H1 (cell line): Measurements from ENCODE around the gene TMPRSS13. TPM values are rescaled to one million over a fixed set of nuclear protein-coding genes. Genes with fewer than 3 reads are reported as not detected.

Source experiments
- CTCF ChIA-PET: fragments of 300-600 bp; sonication (Branson Sonifier 250); formaldehyde crosslinking; loops from one replicate; lab custom pipeline; 2021; ENCODE audit not compliant: partially characterized antibody; lab: Charles Lee
- POLR2A ChIA-PET: fragments of 300-600 bp; sonication (Branson Sonifier 250); formaldehyde crosslinking; loops from one replicate; lab custom pipeline; 2021; ENCODE audit warnings: inconsistent platforms; ENCODE audit not compliant: partially characterized antibody; lab: Charles Lee
- DNase-seq, 2 experiments: peaks; one replicate each; pipeline versions ENCODE4 v3.0.0 to v3.0.0-alpha.2; 2010 to 2022; ENCODE audit warnings: low spot score in 2 of 2, low read depth in 1 of 2, mixed read lengths in 1 of 2
- FAIRE-seq: peaks from 2 replicates; lab custom pipeline; 2011; peaks lifted over from hg19 to GRCh38; lab: Jason Lieb, UNC
- H2AFZ ChIP-seq: 2 replicates; pipeline ENCODE4 v1.8.1; 2012; ENCODE audit warnings: low read length, inconsistent platforms
- H2AK5ac ChIP-seq: 2 replicates; pipeline ENCODE4 v1.6.1; 2013; ENCODE audit warnings: low read depth, low read length
- H2BK120ac ChIP-seq: replicated peaks from 2 replicates; pipeline ENCODE3; 2013; ENCODE audit warnings: low read depth, low read length, inconsistent platforms
- H2BK12ac ChIP-seq: 2 replicates; pipeline ENCODE4 v1.6.1; 2013; ENCODE audit warnings: low read depth, low read length
- H2BK15ac ChIP-seq: 2 replicates; pipeline ENCODE4 v1.6.1; 2013; ENCODE audit warnings: low read length
- H2BK20ac ChIP-seq: 2 replicates; pipeline ENCODE4 v1.6.1; 2013; ENCODE audit warnings: low read length
- H2BK5ac ChIP-seq: 2 replicates; pipeline ENCODE4 v1.6.1; 2013; ENCODE audit warnings: low read depth, low read length
- H3K14ac ChIP-seq: 2 replicates; pipeline ENCODE4 v1.6.1; 2013; ENCODE audit warnings: inconsistent platforms; ENCODE audit not compliant: insufficient read length
- H3K18ac ChIP-seq: 2 replicates; pipeline ENCODE4 v1.6.1; 2013; ENCODE audit warnings: low read length; ENCODE audit errors: extremely low read depth
- H3K23ac ChIP-seq: 2 replicates; pipeline ENCODE4 v1.6.1; 2013; ENCODE audit warnings: inconsistent platforms; ENCODE audit not compliant: insufficient read length
- H3K23me2 ChIP-seq: 2 replicates; pipeline ENCODE4 v1.6.1; 2013; ENCODE audit warnings: low read depth, low read length
- H3K27ac ChIP-seq: 2 replicates; pipeline ENCODE4 v1.6.1; 2011; ENCODE audit warnings: low read depth, low read length, inconsistent platforms
- H3K27me3 ChIP-seq, 4 experiments: replicated peaks in 1 of 4; 1 replicate in 1 of 4; 2 replicates in 3 of 4; pipeline versions ENCODE4 v1.6.1 to v1.8.1; 2011 to 2013; ENCODE audit warnings: low read length in 3 of 4, mild to moderate bottlenecking in 3 of 4, inconsistent platforms in 2 of 4, mixed read lengths in 2 of 4, moderate library complexity in 1 of 4; ENCODE audit not compliant: control insufficient read depth in 3 of 4, insufficient read depth in 3 of 4; ENCODE audit errors: extremely low read depth in 1 of 4
- H3K36me3 ChIP-seq, 4 experiments: 2 replicates each; pipeline versions ENCODE4 v1.6.1 to v1.8.1; 2011 to 2013; ENCODE audit warnings: mild to moderate bottlenecking in 4 of 4, low read length in 3 of 4, moderate library complexity in 2 of 4, control low read depth in 1 of 4, inconsistent platforms in 1 of 4; ENCODE audit not compliant: insufficient read depth in 4 of 4, control insufficient read depth in 2 of 4
- H3K4ac ChIP-seq: replicated peaks from 2 replicates; pipeline ENCODE3; 2013; ENCODE audit warnings: low read length, low read depth, mixed read lengths, inconsistent platforms; ENCODE audit not compliant: insufficient read length
- H3K4me1 ChIP-seq, 4 experiments: replicated peaks in 1 of 4; 1 replicate in 1 of 4; 2 replicates in 3 of 4; pipeline versions ENCODE4 v1.6.1 to v1.8.1; 2011 to 2013; ENCODE audit warnings: low read length in 3 of 4, inconsistent platforms in 2 of 4, mixed read lengths in 1 of 4; ENCODE audit not compliant: insufficient read depth in 4 of 4, control insufficient read depth in 3 of 4
- H3K4me2 ChIP-seq, 2 experiments: 2 replicates each; pipeline versions ENCODE4 v1.6.1 to v1.8.1; 2011 to 2013; ENCODE audit warnings: low read depth in 2 of 2, low read length in 2 of 2, control low read depth in 1 of 2, inconsistent platforms in 1 of 2, mild to moderate bottlenecking in 1 of 2; ENCODE audit not compliant: insufficient read depth in 1 of 2
- H3K4me3 ChIP-seq, 4 experiments: fragments of 200-600, 300-600 bp in 1 of 4; sonication (generic), shearing (Covaris generic), sonication (Bioruptor Twin) in 1 of 4; 2 replicates each; pipeline versions ENCODE4 v1.5.1 to v1.8.1; 2011 to 2016; ENCODE audit warnings: low read length in 4 of 4, low read depth in 3 of 4, control low read depth in 2 of 4, inconsistent platforms in 2 of 4, mild to moderate bottlenecking in 2 of 4, mixed read lengths in 1 of 4, moderate library complexity in 1 of 4; ENCODE audit not compliant: insufficient read depth in 2 of 4; ENCODE audit errors: extremely low read depth in 1 of 4
- H3K56ac ChIP-seq: replicated peaks from 2 replicates; pipeline ENCODE3; 2013; ENCODE audit warnings: low read depth, mild to moderate bottlenecking, mixed read lengths, low read length, inconsistent platforms; ENCODE audit not compliant: insufficient read length
- H3K79me1 ChIP-seq: 2 replicates; pipeline ENCODE4 v1.6.1; 2013; ENCODE audit warnings: low read depth, low read length, control low read depth
- H3K79me2 ChIP-seq, 2 experiments: 2 replicates each; pipeline versions ENCODE4 v1.6.1 to v1.8.1; 2012 to 2013; ENCODE audit warnings: low read length in 2 of 2, mild to moderate bottlenecking in 2 of 2, inconsistent platforms in 1 of 2; ENCODE audit not compliant: insufficient read depth in 2 of 2, control insufficient read depth in 1 of 2
- H3K9ac ChIP-seq, 4 experiments: replicated peaks in 1 of 4; 1 replicate in 1 of 4; 2 replicates in 3 of 4; pipeline versions ENCODE4 v1.6.1 to v1.8.1; 2011 to 2013; ENCODE audit warnings: low read depth in 3 of 4, low read length in 3 of 4, control low read depth in 2 of 4, mild to moderate bottlenecking in 2 of 4, moderate library complexity in 2 of 4, inconsistent platforms in 1 of 4; ENCODE audit errors: extremely low read depth in 1 of 4
- H3K9me3 ChIP-seq, 2 experiments: 2 replicates each; pipeline versions ENCODE4 v1.6.1 to v1.8.1; 2012 to 2013; ENCODE audit warnings: mild to moderate bottlenecking in 2 of 2, moderate library complexity in 2 of 2, control low read depth in 1 of 2, inconsistent platforms in 1 of 2, low read depth in 1 of 2, low read length in 1 of 2, mixed read lengths in 1 of 2; ENCODE audit not compliant: insufficient read depth in 2 of 2
- H4K20me1 ChIP-seq, 2 experiments: replicated peaks in 1 of 2; 2 replicates each; pipeline versions ENCODE3 to v1.8.1; 2011 to 2013; ENCODE audit warnings: inconsistent platforms in 2 of 2, low read length in 2 of 2, mild to moderate bottlenecking in 1 of 2; ENCODE audit not compliant: insufficient read depth in 2 of 2, control insufficient read depth in 1 of 2
- H4K5ac ChIP-seq: 2 replicates; pipeline ENCODE4 v1.6.1; 2013; ENCODE audit warnings: low read length, low read depth, mixed read lengths, inconsistent platforms; ENCODE audit not compliant: insufficient read length
- H4K8ac ChIP-seq: 2 replicates; pipeline ENCODE4 v1.8.0; 2013; ENCODE audit warnings: mild to moderate bottlenecking, moderate library complexity, low read length, inconsistent platforms; ENCODE audit not compliant: insufficient read depth; ENCODE audit errors: extremely low read depth
- H4K91ac ChIP-seq: replicated peaks from 2 replicates; pipeline ENCODE3; 2013; ENCODE audit warnings: low read length, mixed read lengths, inconsistent platforms; ENCODE audit not compliant: insufficient read length
- BRCA1 ChIP-seq: IDR thresholded peaks from 2 replicates; pipeline ENCODE4 v1.6.1; 2012; ENCODE audit warnings: low read depth, low read length, improper control_type of control experiment
- CHD1 ChIP-seq: IDR thresholded peaks from 2 replicates; pipeline ENCODE4 v1.6.1; 2012; ENCODE audit warnings: low read depth, low read length, improper control_type of control experiment
- FOSL1 ChIP-seq: IDR thresholded peaks from 2 replicates; pipeline ENCODE4 v1.6.1; 2011; ENCODE audit warnings: mild to moderate bottlenecking, low read depth, low read length, moderate library complexity; ENCODE audit not compliant: insufficient read depth
- HDAC2 ChIP-seq, 2 experiments: fragments of 300-600 bp in 1 of 2; sonication (generic) in 1 of 2; IDR thresholded peaks; 2 replicates each; pipeline ENCODE4 v1.6.1; 2011 to 2012; ENCODE audit warnings: low read depth in 2 of 2, low read length in 2 of 2, mild to moderate bottlenecking in 2 of 2, moderate library complexity in 2 of 2, borderline replicate concordance in 1 of 2, inconsistent platforms in 1 of 2
- HDAC6 ChIP-seq: IDR thresholded peaks from one replicate; pipeline ENCODE4 v1.7.1; 2012; ENCODE audit warnings: low read depth, mild to moderate bottlenecking, inconsistent platforms, low read length, moderate library complexity
- JUND ChIP-seq: IDR thresholded peaks from 2 replicates; pipeline ENCODE4 v1.6.1; 2011; ENCODE audit warnings: mild to moderate bottlenecking, improper control_type of control experiment, low read length
- KDM5A ChIP-seq: fragments of 200-600 bp; IDR thresholded peaks from 2 replicates; pipeline ENCODE4 v1.7.1; 2012; ENCODE audit warnings: mild to moderate bottlenecking, low read length, inconsistent platforms, mixed read lengths
- PHF8 ChIP-seq: fragments of 200-600 bp; sonication (generic); conservative IDR thresholded peaks from 2 replicates; pipeline ENCODE4 v1.7.1; 2012; ENCODE audit warnings: low read depth, mild to moderate bottlenecking, inconsistent platforms, low read length, moderate library complexity
- POLR2AphosphoS5 ChIP-seq: IDR thresholded peaks from 2 replicates; pipeline ENCODE4 v1.6.1; 2011; ENCODE audit warnings: low read depth, low read length
- SP2 ChIP-seq: IDR thresholded peaks from 2 replicates; pipeline ENCODE4 v1.6.1; 2012; ENCODE audit warnings: mild to moderate bottlenecking, low read length, inconsistent platforms
- SP4 ChIP-seq: IDR thresholded peaks from 2 replicates; pipeline ENCODE4 v1.6.1; 2012; ENCODE audit warnings: low read length, inconsistent platforms
- TBP ChIP-seq: IDR thresholded peaks from 2 replicates; pipeline ENCODE4 v1.6.1; 2011; ENCODE audit warnings: low read depth, low read length, improper control_type of control experiment
- TCF12 ChIP-seq: IDR thresholded peaks from 2 replicates; pipeline ENCODE4 v1.6.1; 2011; ENCODE audit warnings: low read depth, mild to moderate bottlenecking, low read length
- WGBS, 2 experiments: shearing (Covaris generic) in 1 of 2; methylation state at CpG; one replicate each; pipeline versions ENCODE4 v1.1.6 to v1.1.7; 2013 to 2015; ENCODE audit warnings: low lambda C conversion rate in 2 of 2, mixed read lengths in 2 of 2, inconsistent platforms in 1 of 2, low coverage in 1 of 2, missing lambda C conversion rate in 1 of 2; ENCODE audit not compliant: insufficient replicate concordance in 2 of 2, insufficient coverage in 1 of 2, insufficient read length in 1 of 2; ENCODE audit errors: extremely low coverage in 1 of 2, missing lambda C conversion rate in 1 of 2; 5-methylcytosine and 5-hydroxymethylcytosine counted together
- polyA plus RNA-seq, 7 experiments: library from polyadenylated mRNA; depleted of rRNA in 3 of 7; stranded (reverse) in 5 of 7; unstranded in 2 of 7; fragments of >200 nt in 5 of 7; fragments of 200-250 nt in 2 of 7; gene quantifications; 1 replicate in 5 of 7; 2 replicates in 1 of 7; 4 replicates in 1 of 7; pipeline versions ENCODE4 v1.2.1 to v1.2.3, GENCODE V29; 2011 to 2013; ENCODE audit warnings: missing spikeins in 2 of 7, mixed read lengths in 2 of 7
- total RNA-seq: library from RNA; stranded (reverse); fragmentation: NEBNext Ultra II Directional; extraction: Animal tissue kit (Norgen Biotek cat#: 25700); gene quantifications from 2 replicates; pipeline ENCODE4 v1.2.1, GENCODE V29; 2021
- TF ChIP-seq, protein P1 (sequence below): IDR thresholded peaks from 2 replicates; pipeline ENCODE4 v1.6.1; 2012; ENCODE audit warnings: inconsistent platforms
- TF ChIP-seq, protein P2 (sequence below): IDR thresholded peaks from 2 replicates; pipeline ENCODE4 v1.6.1; 2011; ENCODE audit warnings: low read depth, mild to moderate bottlenecking, low read length; ENCODE audit not compliant: insufficient read depth

TMPRSS13 gene
- total and polyA plus RNA-seq, 2 of the 8 experiments (the other 6 are each of a cell fraction or from before 2014, with no cell fraction given): 0.61 to 0.79 TPM

DNA sequence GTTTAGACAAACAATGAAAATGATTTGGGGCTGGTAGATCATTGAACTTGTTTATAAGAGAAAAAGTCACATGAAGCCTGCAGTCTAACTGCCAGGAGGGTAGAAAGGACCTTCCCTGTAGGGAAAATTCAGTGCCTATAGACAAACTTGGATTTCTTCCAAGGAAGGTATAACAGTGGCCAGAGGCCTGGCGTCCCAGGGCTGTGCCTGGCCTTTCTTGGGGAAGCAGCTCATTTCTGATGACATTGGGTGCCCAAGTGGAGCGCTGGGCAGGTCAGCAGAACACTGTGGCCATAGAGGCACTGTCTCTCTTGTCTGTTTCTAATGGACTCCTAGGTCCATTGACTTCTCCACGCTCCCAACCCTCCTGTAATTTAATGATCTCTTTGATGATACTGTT is 46.1 kb downstream of the TMPRSS13 start:
- Histone ChIP-seq H3K36me3 (no peaks in the 10 kb centered on the region), H3K14ac (no peak overlapping the region), H3K79me1 (no peaks in the 10 kb centered on the region), H3K9me3 (no peaks in the 10 kb centered on the region), H3K27me3 (peaks cover 0 to 8% (median 2%) of the 10 kb centered on the region in 4 experiments; a peak in 3 of 7 replicates), H2BK20ac (no peak overlapping the region), H4K20me1 (no peaks in the 10 kb centered on the region), H4K91ac (no peak overlapping the region), H3K4ac (no peak overlapping the region), H3K27ac (no peak overlapping the region), H2AK5ac (no peak overlapping the region), H3K56ac (no peak overlapping the region), H2BK12ac (no peak overlapping the region), H2BK120ac (no peak overlapping the region), H3K79me2 (no peaks in the 10 kb centered on the region), H2BK5ac (no peak overlapping the region), H3K4me3 (no peak overlapping the region), H2BK15ac (no peak overlapping the region), H3K23me2 (no peaks in the 10 kb centered on the region), H4K5ac (no peak overlapping the region), H3K18ac (no peak overlapping the region), H2AFZ (no peak overlapping the region), H4K8ac (no peak overlapping the region), H3K4me1 (peaks cover 0 to 11% (median 2%) of the 10 kb centered on the region in 4 experiments; a peak in 3 of 7 replicates), H3K9ac (no peak overlapping the region), H3K23ac (no peak overlapping the region), H3K4me2 (no peak overlapping the region)
- WGBS, 2 experiments: 86% methylated on average over 3 of the region's 3 CpGs; no CpG with 5 or more reads in 1 of the 2 experiments
- DNase-seq: no peak
- POLR2A ChIA-PET: no interaction called here
- CTCF ChIA-PET: interaction anchor here (0.6 to 4.0 kb wide), 7 partner anchors 9 to 64 kb away, joined by 3 to 32 read pairs (median 3); no protein-coding TSS in a partner anchor
- FAIRE-seq: no peak
- no peak for TF ChIP-seq POLR2AphosphoS5
- TF ChIP-seq SP4: no peak
- no peak for TF ChIP-seq KDM5A
- no peak for TF ChIP-seq TBP
- TF ChIP-seq BRCA1: no peak
- TF ChIP-seq SP2: no peak
- no peak for TF ChIP-seq HDAC6
- TF ChIP-seq CHD1: no peak
- TF ChIP-seq, protein P1, sequence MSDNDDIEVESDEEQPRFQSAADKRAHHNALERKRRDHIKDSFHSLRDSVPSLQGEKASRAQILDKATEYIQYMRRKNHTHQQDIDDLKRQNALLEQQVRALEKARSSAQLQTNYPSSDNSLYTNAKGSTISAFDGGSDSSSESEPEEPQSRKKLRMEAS: no peak
- TF ChIP-seq FOSL1: no peak
- TF ChIP-seq, protein P2, sequence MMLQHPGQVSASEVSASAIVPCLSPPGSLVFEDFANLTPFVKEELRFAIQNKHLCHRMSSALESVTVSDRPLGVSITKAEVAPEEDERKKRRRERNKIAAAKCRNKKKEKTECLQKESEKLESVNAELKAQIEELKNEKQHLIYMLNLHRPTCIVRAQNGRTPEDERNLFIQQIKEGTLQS: no peak
- TF ChIP-seq PHF8: no peak
- TF ChIP-seq HDAC2 (IDR thresholded peaks at IDR 0.05; ENCODE audit: borderline replicate concordance in 1 of 2, low read depth in 2 of 2, low read length in 2 of 2): no peak
- no peak for TF ChIP-seq JUND
- no peak for TF ChIP-seq TCF12
